GM18909 (cell line): ENCODE measurements around the gene RAPH1.
"Not testable (repeated sequence)": the region's sequence is repeated elsewhere in the genome, so short reads cannot be mapped to it uniquely, and the experiment has no call there.

Experiments
- ATAC-seq: cut with Tn5 transposase; IDR thresholded peaks from one replicate; pipeline ENCODE4 v1.9.1; 2021; ENCODE audit warnings: mild to moderate bottlenecking; ENCODE audit not compliant: unreplicated experiment, poor library complexity

Gene RAPH1

GRCh38 chr2:203383038-203383437 lies 152.1 kb downstream of the RAPH1 start:
- no peak for ATAC-seq

GRCh38 chr2:203379156-203379555 lies 155.9 kb downstream of the RAPH1 start:
- ATAC-seq: no peak

GRCh38 chr2:203376173-203376572 lies 158.9 kb downstream of the RAPH1 start:
- ATAC-seq: no peak

- ATAC-seq: not testable (repeated sequence)
Measured at GRCh38 chr2:203372706-203373105, 162.4 kb downstream of the RAPH1 start.

- no peak for ATAC-seq
Measured at GRCh38 chr2:203366639-203367466, 168.2 kb downstream of the RAPH1 start.

GRCh38 chr2:203361922-203362321 lies 173.2 kb downstream of the RAPH1 start:
- no peak for ATAC-seq

GRCh38 chr2:203361495-203361894 lies 173.6 kb downstream of the RAPH1 start:
- ATAC-seq: no peak

- no peak for ATAC-seq
Measured at GRCh38 chr2:203360833-203361430, 174.2 kb downstream of the RAPH1 start.

- ATAC-seq: no peak
Measured at GRCh38 chr2:203359450-203359849, 175.7 kb downstream of the RAPH1 start.

GRCh38 chr2:203354966-203355365 lies 180.1 kb downstream of the RAPH1 start:
- ATAC-seq: no peak

GRCh38 chr2:203352604-203353255 lies 182.4 kb downstream of the RAPH1 start:
- no peak for ATAC-seq

GRCh38 chr2:203347375-203347774 lies 187.7 kb downstream of the RAPH1 start:
- no peak for ATAC-seq

- no peak for ATAC-seq
Measured at GRCh38 chr2:203346612-203347011, 188.5 kb downstream of the RAPH1 start.

- ATAC-seq: no peak
Measured at GRCh38 chr2:203344667-203345066, 190.4 kb downstream of the RAPH1 start.
